GM12865 (cell line): ENCODE measurements around the gene ADGRL1.

Experiments
- DNase-seq: peaks from one replicate; pipeline ENCODE4 v3.0.0; 2010; ENCODE audit warnings: low read depth
- H3K4me3 ChIP-seq: 2 replicates; pipeline ENCODE4 v1.5.1; 2011; ENCODE audit warnings: mild to moderate bottlenecking, low read depth, low read length, control low read depth
- TF ChIP-seq, protein P1 (sequence below): IDR thresholded peaks from 2 replicates; pipeline ENCODE4 v1.5.1; 2011; ENCODE audit warnings: low read length, control low read depth, low read depth, inconsistent platforms; ENCODE audit not compliant: insufficient read depth; ENCODE audit errors: missing control alignments

Gene ADGRL1

DNA sequence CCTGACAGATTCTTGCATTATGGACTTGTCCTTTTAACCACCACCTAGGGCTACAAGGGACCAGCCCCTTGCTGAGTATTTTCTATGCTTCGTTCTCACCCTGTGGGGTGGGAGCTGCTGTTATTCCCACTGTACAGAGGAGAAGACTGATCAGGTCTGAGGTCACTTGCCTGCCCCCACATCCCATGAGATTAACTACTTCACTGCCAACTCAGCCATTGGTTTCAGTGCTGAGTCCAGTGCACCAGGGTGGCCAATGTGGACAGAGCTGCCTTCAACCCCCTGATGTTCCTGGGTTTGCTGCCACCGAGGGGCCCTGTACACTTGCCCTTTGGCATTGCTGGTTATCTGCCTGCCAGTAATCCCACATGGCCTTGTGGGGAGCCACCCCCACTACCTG lies 95.3 kb downstream of the ADGRL1 start:
- DNase-seq: no peak
- no peak overlapping the region for H3K4me3 ChIP-seq
- TF ChIP-seq, protein P1, sequence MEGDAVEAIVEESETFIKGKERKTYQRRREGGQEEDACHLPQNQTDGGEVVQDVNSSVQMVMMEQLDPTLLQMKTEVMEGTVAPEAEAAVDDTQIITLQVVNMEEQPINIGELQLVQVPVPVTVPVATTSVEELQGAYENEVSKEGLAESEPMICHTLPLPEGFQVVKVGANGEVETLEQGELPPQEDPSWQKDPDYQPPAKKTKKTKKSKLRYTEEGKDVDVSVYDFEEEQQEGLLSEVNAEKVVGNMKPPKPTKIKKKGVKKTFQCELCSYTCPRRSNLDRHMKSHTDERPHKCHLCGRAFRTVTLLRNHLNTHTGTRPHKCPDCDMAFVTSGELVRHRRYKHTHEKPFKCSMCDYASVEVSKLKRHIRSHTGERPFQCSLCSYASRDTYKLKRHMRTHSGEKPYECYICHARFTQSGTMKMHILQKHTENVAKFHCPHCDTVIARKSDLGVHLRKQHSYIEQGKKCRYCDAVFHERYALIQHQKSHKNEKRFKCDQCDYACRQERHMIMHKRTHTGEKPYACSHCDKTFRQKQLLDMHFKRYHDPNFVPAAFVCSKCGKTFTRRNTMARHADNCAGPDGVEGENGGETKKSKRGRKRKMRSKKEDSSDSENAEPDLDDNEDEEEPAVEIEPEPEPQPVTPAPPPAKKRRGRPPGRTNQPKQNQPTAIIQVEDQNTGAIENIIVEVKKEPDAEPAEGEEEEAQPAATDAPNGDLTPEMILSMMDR: no peak

DNA sequence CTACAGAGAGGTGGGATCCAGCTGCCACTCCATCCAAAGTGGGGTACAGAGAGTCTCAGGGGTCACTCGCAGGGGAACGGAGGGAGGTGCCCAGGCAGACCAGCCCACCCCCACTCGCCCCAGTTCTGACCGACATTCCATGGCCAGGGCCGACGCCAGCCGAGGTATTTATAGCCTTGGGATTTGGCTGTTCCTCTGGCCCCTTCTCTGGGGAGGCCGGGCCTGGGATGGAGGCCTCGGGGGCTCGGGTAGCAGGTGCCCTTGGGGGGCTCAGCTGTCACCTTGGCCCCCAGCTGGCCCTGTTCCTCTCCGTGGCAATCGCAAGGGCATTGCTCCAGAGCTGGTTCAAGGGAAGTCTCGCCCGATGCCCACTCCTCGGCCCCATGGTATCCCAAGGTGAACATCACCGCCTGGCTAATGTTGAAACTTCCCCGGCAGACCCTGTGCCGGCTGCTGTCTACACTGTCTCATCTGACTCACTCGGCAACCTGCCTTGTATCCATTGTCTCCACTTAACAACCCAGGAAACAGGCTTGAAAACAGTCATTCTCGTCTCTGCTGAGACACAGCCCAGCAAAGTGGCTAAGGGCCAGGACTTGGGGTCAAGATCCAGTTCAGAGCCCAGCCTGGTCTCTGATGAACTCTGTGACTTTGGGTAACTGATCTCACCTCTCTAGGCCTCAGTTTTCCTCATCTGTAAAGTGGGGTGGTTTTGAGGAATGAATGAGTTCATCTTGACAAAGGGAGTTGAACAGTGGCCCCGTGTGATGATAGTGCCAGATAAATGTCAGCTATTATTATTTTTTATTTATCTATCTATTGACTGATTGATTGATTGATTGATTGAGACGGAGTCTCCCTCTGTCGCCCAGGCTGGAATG lies 98.1 kb downstream of the ADGRL1 start:
- TF ChIP-seq, protein P1: no peak
- no peak for DNase-seq
- no peak overlapping the region for H3K4me3 ChIP-seq

GRCh38 chr19:14106840-14107239 lies 99.1 kb downstream of the ADGRL1 start:
- no peak overlapping the region for H3K4me3 ChIP-seq
- no peak for DNase-seq
- TF ChIP-seq, protein P1: no peak

GRCh38 chr19:14105680-14106079 lies 100.3 kb downstream of the ADGRL1 start:
- TF ChIP-seq, protein P1: no peak
- H3K4me3 ChIP-seq: no peak overlapping the region
- DNase-seq: no peak

DNA sequence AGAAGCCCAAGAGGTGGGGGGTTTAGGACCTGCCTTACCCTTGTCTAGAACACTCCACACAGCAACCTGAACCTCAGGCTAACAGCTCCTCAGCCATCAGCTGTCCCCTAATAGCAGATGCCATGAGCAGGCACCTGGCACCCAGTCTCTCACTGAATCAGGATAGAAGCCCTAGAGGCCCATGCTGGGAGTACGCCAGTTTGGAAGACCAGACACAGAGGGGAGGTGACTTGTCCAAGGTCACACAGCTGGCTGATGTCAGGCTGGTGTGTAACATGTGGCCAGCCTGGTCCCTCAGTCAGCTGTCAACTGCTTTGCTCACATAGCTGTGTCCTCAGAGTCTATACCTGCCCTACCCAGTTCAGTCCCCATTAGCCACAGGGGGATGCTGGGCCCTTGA lies 102.7 kb downstream of the ADGRL1 start:
- TF ChIP-seq, protein P1: no peak
- no peak overlapping the region for H3K4me3 ChIP-seq
- no peak for DNase-seq

DNA sequence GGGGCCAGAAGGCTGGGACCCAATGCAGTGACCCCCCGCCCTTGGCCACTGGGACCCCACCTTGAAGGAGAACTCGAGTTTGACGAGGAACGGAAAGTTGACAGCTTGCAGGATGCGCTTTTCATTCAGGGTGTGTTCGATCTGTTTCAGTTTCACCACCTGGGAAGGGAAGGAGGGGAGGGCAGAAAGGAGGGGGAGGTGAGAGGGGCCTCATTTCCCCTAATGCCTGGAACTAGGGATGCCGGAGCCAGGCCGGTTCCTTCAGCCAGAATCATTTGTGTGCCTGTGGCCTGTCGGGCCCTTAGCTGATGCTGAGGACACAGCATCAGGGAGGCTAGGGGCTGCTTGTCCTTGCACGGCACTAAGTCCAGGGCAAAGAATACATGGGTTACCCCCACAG lies 103.2 kb downstream of the ADGRL1 start:
- H3K4me3 ChIP-seq: no peak overlapping the region
- TF ChIP-seq, protein P1: no peak
- no peak for DNase-seq
